ENCODE data around the gene ZNF236. TPM values are rescaled to one million over a fixed set of nuclear protein-coding genes. Genes with fewer than 3 reads are reported as not detected.

Gene ZNF236
- total RNA-seq, 1 donor from 2014 or later: 20.4 TPM

DNA sequence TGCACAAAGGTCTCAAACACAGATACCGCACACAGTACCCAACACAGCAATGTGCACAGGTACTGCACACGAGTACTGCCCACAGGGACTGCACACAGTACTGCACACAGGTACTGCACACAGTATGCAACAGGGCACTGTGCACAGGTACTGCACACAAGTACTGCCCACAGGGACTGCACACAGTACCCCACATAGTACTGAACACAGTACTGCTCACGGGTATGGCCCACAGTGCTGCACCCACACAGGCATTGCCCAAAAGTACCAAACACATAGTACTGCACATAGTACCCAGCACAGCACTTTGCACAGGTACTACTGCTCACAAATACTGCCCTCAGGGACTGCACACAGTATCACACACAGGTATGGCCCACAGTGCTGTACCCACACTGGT lies 73.1 kb downstream of the ZNF236 start:
- H3K9me3 Mint-ChIP-seq (ENCODE audit: unreplicated experiment): peaks cover 6% of the 10 kb centered on the region
- H3K27ac Mint-ChIP-seq (ENCODE audit: unreplicated experiment): no peak overlapping the region
- H3K27me3 Mint-ChIP-seq (ENCODE audit: unreplicated experiment): no peaks in the 10 kb centered on the region
- peaks cover 60% of the 10 kb centered on the region for H3K36me3 Mint-ChIP-seq (ENCODE audit: unreplicated experiment)
- TF ChIP-seq, protein P1, sequence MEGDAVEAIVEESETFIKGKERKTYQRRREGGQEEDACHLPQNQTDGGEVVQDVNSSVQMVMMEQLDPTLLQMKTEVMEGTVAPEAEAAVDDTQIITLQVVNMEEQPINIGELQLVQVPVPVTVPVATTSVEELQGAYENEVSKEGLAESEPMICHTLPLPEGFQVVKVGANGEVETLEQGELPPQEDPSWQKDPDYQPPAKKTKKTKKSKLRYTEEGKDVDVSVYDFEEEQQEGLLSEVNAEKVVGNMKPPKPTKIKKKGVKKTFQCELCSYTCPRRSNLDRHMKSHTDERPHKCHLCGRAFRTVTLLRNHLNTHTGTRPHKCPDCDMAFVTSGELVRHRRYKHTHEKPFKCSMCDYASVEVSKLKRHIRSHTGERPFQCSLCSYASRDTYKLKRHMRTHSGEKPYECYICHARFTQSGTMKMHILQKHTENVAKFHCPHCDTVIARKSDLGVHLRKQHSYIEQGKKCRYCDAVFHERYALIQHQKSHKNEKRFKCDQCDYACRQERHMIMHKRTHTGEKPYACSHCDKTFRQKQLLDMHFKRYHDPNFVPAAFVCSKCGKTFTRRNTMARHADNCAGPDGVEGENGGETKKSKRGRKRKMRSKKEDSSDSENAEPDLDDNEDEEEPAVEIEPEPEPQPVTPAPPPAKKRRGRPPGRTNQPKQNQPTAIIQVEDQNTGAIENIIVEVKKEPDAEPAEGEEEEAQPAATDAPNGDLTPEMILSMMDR (IDR thresholded peaks at IDR 0.05): no peak
- no peak for DNase-seq (ENCODE audit: extremely low spot score, unreplicated experiment)
- H3K4me3 Mint-ChIP-seq (ENCODE audit: unreplicated experiment): no peak overlapping the region
- no peaks in the 10 kb centered on the region for H3K4me1 Mint-ChIP-seq (ENCODE audit: unreplicated experiment)

DNA sequence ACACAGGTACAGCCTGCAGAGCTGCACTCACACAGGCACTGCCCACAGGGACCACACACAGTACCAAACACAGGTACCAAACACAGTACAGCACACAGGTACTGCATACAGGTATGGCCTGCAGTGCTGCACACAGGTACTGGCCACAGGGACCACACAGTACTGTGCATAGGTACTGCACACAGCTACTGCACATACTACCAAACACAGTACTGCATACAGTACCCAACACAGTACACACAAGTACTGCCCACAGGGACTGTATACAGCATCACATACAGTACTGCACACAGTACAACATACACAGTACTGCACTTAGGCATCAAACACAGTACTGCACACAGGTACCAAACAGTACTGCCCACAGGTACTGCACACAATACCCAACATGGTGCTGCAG lies 74.3 kb downstream of the ZNF236 start:
- no peaks in the 10 kb centered on the region for H3K27me3 Mint-ChIP-seq (ENCODE audit: unreplicated experiment)
- peaks cover 58% of the 10 kb centered on the region for H3K36me3 Mint-ChIP-seq (ENCODE audit: unreplicated experiment)
- TF ChIP-seq, protein P1 (IDR thresholded peaks at IDR 0.05): no peak
- H3K4me3 Mint-ChIP-seq (ENCODE audit: unreplicated experiment): no peak overlapping the region
- no peak overlapping the region for H3K27ac Mint-ChIP-seq (ENCODE audit: unreplicated experiment)
- DNase-seq (ENCODE audit: extremely low spot score, unreplicated experiment): no peak
- no peaks in the 10 kb centered on the region for H3K4me1 Mint-ChIP-seq (ENCODE audit: unreplicated experiment)
- peaks cover 11% of the 10 kb centered on the region for H3K9me3 Mint-ChIP-seq (ENCODE audit: unreplicated experiment)

DNA sequence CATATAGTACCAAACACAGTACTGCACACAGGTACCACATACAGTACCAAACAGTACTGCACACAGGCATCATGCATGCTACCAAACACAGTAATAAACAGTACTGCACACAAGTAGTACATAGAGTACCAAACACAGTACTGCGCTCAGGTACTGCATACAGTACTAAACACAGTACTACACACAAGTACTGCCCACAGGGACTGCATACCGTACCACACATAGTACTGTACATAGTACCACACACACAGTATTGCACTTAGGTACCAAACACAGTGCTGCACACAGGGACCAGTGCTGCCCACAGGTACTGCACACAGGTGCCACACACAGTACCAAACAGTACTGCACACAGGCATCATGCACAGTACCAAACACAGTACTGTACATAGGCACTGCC lies 74.9 kb downstream of the ZNF236 start:
- TF ChIP-seq, protein P1 (IDR thresholded peaks at IDR 0.05): no peak
- Mint-ChIP-seq H3K4me3 (ENCODE audit: unreplicated experiment) (no peak overlapping the region), H3K9me3 (ENCODE audit: unreplicated experiment) (peaks cover 11% of the 10 kb centered on the region), H3K27ac (ENCODE audit: unreplicated experiment) (no peak overlapping the region), H3K36me3 (ENCODE audit: unreplicated experiment) (peaks cover 60% of the 10 kb centered on the region), H3K27me3 (ENCODE audit: unreplicated experiment) (no peaks in the 10 kb centered on the region), H3K4me1 (ENCODE audit: unreplicated experiment) (no peaks in the 10 kb centered on the region)
- DNase-seq (ENCODE audit: extremely low spot score, unreplicated experiment): no peak

DNA sequence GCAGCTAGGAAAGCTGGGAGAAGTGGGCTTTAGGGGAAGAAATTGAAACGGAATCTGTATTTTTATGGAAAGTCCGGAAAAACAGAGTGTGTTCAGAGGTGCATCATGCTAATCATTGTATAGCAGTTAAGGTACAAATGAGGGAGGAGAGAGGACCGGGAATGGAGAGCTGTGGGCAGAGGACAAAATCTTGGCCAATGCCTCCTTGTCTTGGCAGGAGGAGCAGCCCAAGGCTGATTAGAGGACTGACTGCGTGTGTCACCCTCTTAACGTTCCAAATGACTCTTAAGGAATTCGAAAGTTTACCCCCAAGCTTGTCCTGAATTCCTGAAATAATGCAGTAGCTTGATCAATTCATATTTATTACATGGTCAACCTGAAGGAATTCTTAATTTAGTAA lies 81.0 kb downstream of the ZNF236 start:
- DNase-seq (ENCODE audit: extremely low spot score, unreplicated experiment): no peak
- no peak overlapping the region for H3K27ac Mint-ChIP-seq (ENCODE audit: unreplicated experiment)

DNA sequence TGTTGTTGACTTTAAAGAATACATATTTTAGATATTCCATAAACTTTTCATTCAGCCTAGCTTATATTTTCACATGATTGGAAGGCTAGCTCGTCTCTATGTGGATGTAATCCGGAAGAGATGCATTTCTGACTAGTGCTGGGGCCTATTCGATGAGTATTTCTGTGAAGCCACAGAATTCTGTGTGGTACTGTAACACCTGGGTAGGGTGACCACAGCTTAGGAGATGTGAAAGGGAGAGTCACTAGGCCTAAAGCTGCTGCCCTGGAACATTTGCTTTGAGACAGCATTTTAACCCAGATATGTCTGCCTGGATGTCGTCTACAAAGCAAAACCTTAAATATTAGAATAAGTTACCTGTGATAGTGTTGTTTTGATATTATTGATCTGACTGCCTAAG lies 83.5 kb downstream of the ZNF236 start:
- Mint-ChIP-seq H3K4me3 (ENCODE audit: unreplicated experiment) (no peak overlapping the region), H3K27me3 (ENCODE audit: unreplicated experiment) (no peaks in the 10 kb centered on the region), H3K4me1 (ENCODE audit: unreplicated experiment) (no peaks in the 10 kb centered on the region), H3K9me3 (ENCODE audit: unreplicated experiment) (peaks cover 4% of the 10 kb centered on the region), H3K36me3 (ENCODE audit: unreplicated experiment) (peaks cover 35% of the 10 kb centered on the region), H3K27ac (ENCODE audit: unreplicated experiment) (no peak overlapping the region)
- DNase-seq (ENCODE audit: extremely low spot score, unreplicated experiment): no peak
- TF ChIP-seq, protein P1 (IDR thresholded peaks at IDR 0.05): no peak

More for the DNA sequence above, 81.0 kb downstream of the ZNF236 start:
- Mint-ChIP-seq H3K4me3 (ENCODE audit: unreplicated experiment) (no peak overlapping the region), H3K27me3 (ENCODE audit: unreplicated experiment) (no peaks in the 10 kb centered on the region), H3K9me3 (ENCODE audit: unreplicated experiment) (peaks cover 11% of the 10 kb centered on the region), H3K4me1 (ENCODE audit: unreplicated experiment) (no peaks in the 10 kb centered on the region), H3K36me3 (ENCODE audit: unreplicated experiment) (peaks cover 45% of the 10 kb centered on the region)
- TF ChIP-seq, protein P1 (IDR thresholded peaks at IDR 0.05): no peak
